ENCODE results near the gene OTOGL. TPM values are rescaled to one million over a fixed set of nuclear protein-coding genes. Genes with fewer than 3 reads are reported as not detected.
"Not testable (repeated sequence)": the region's sequence is repeated elsewhere in the genome, so short reads cannot be mapped to it uniquely, and the experiment has no call there.

OTOGL gene, protein sequence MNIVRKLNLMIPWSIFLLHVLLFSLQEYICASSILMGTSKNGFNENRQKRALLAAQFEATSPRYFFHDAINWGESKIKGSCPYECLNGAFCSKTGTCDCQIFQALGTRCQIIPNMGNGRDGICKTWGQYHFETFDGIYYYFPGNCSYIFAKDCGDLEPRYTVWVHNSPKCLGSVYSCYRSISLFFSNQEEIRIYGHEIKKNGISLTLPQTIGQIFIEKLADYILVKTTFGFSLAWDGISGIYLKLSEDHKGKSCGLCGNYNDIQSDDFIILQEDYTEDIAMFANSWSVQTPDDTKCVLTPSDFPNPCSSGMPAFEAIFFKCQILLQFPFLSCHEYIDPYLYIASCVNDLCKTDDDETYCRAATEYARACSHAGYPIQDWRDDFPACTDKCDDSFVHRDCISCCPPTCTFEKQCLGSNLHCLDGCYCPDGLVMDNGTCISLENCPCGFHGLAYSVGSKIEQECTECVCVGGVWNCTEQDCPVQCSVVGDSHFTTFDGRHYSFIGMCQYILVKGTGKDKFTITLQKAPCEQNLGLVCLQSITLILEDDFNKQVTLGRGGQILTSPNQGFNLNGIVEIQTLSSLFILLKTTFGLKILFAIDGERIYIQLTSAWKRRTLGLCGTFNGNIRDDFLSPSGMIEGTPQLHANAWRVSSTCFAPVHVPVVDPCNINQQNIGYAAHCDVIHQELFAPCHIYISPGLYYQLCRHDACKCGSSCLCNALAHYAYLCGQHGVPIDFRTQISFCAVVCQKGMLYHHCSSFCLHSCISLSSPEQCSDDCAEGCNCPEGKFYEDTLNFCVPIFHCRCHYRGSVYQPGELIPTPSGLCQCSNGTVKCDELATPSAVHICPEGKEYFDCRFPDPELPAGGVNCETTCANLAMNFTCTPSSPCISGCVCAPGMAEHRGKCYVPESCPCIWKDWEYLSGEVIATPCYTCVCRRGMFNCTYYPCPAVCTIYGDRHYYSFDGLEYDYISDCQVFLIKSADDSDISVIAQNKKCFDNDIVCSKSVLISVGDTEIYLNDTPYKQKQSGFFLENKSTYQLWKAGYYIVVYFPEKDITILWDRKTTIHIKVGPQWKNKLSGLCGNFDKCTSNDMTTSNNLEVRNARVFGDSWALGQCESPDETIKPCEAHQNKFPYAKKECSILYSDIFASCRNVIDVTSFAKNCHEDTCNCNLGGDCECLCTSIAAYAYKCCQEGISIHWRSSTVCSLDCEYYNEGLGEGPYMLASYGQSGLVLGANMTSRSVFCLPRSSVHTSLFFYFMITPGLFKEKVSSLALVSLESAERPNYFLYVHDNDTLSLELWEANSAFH (N-terminal part only)
- 0.22 and 0.31 TPM in 2 replicates for total RNA-seq (2014; rRNA removed; shearing (Covaris generic))

DNA sequence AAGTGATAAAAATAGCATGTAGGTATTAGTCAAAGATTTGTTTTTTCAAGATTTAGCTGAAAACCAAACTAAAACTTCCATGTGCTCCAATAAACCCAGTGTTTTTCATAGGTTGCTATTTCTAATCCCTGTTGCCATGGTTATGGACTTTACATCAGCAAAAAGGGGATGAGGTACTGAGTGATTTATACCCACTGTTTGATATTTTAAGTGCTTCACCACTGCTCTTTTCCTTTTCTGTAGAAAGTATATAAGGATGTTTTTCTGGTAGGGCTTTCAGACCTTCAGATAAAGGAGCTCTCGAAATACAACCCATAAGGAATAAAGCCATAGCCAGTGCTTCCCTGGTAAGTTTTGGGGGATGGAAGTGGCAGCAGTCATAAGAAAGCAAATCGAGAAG is at the start of gene OTOGL:
OTOGL (plus strand) TSS at position 279 of the 400 bp plus-strand sequence. CDS start 109,895 bp downstream, outside the sequence.
- H3K36me3 ChIP-seq (replicated peaks; ENCODE audit: control insufficient read depth, insufficient read depth, low read length): no peaks in the 10 kb centered on the region
- H3K4me3 ChIP-seq (ENCODE audit: insufficient read depth, low read depth, low read length): no peak within 1 kb of the TSS
- no peaks in the 10 kb centered on the region for H3K27me3 ChIP-seq (ENCODE audit: control insufficient read depth, insufficient read depth, low read length)
- no peak for DNase-seq

DNA sequence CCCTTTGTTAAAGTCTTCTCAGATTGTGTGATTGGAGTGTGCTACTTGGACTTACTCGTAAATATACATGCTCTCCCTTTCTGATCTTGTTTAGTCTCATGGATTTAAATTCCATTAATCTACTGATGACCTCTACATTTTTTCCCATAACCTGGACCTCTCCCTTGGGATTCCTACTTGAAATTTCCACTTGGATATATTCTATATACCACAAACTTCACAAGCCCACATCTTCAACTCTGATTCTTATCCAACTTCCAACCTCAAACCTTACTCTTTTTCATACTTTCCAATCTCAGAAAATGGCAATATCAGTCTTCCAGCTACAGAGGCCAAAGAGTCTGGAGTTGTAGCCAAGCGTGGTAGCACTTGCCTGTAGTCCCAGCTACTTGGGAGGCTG is 49.1 kb upstream of the OTOGL start:
- Histone ChIP-seq H3K36me3 (replicated peaks; ENCODE audit: control insufficient read depth, insufficient read depth, low read length) (no peaks in the 10 kb centered on the region), H3K4me3 (ENCODE audit: insufficient read depth, low read depth, low read length) (no peak overlapping the region), H3K27me3 (ENCODE audit: control insufficient read depth, insufficient read depth, low read length) (no peaks in the 10 kb centered on the region)
- no peak for DNase-seq

DNA sequence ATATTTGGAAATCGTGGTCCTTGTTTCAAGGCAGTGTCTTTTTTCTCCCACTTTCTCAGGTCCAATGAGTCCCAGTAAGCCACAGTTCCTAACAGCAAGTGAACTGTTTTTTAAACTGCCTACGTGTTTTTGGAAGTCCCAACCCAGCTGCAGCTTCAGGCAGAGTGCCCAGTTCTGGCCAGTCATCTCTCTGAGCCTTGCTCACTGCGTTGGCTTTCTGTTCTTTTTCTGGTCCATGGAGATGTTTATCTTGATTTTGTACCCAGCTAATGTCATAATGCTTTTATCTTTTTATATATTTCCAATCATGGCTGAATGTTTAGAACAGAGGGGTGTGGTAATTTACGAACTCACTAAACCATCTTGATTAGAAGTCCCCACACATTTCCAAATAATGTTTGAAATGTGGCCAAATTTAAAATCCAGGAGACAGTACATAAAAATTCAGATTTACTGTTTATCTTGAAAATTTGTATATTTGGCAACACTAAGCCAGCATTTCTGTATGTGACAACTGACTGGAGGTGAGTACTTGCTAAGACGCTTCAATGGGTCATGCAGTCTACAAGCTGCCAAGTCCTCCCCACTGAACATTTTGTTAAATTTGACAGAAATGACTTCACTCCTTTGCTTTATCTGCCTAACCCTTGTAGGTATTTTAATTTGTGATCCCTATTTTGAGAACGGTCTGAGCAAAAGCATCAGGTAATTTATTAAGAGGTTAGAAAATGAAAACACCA is 46.1 kb upstream of the OTOGL start:
- DNase-seq: no peak
- Histone ChIP-seq H3K27me3 (ENCODE audit: control insufficient read depth, insufficient read depth, low read length) (no peaks in the 10 kb centered on the region), H3K36me3 (replicated peaks; ENCODE audit: control insufficient read depth, insufficient read depth, low read length) (no peaks in the 10 kb centered on the region)

DNA sequence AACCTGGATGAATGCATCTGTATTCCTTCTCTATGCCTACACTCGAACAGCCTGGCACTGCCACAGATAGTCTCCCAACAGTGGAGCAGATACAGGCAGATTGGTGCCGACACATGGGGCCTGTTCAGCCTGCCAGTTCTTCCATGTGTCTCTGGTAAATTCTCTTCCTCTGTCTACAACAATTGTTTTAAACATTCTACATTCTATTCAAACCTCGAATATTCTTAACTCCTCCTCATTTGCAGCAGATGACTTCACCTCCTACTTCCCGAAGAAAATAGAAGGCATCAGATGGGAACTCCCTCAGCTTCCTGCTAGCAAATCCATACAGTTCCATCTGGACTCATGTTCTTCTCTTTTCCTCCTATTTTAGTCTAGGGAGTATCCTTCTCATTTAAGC is 43.1 kb upstream of the OTOGL start:
- no peak overlapping the region for H3K4me3 ChIP-seq (ENCODE audit: insufficient read depth, low read depth, low read length)
- H3K36me3 ChIP-seq (replicated peaks; ENCODE audit: control insufficient read depth, insufficient read depth, low read length): no peaks in the 10 kb centered on the region
- no peak for DNase-seq
- H3K27me3 ChIP-seq (ENCODE audit: control insufficient read depth, insufficient read depth, low read length): no peaks in the 10 kb centered on the region

More for the DNA sequence above, 46.1 kb upstream of the OTOGL start:
- no peak overlapping the region for H3K4me3 ChIP-seq (ENCODE audit: insufficient read depth, low read depth, low read length)

DNA sequence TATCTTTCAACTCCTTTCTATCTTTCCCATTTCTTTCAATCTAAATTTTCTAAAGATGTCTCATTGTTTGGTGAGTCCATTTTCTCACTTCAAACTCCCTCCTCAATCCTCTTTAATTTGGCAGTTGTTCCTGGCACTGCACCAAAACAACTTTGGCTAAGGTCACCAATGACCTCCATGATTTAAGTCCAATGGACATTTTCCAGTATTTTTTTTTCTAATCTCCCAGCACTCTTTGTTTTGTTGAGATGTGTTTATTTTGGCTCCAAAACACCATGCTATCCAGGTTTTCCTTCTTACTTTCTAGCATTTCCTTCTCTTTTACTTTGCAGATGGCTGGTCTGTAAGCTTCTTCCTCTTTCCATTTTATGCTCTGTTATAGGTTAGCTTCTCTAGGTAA is 42.5 kb upstream of the OTOGL start:
- Histone ChIP-seq H3K27me3 (ENCODE audit: control insufficient read depth, insufficient read depth, low read length) (no peaks in the 10 kb centered on the region), H3K36me3 (replicated peaks; ENCODE audit: control insufficient read depth, insufficient read depth, low read length) (no peaks in the 10 kb centered on the region), H3K4me3 (ENCODE audit: insufficient read depth, low read depth, low read length) (no peak overlapping the region)
- DNase-seq: no peak

DNA sequence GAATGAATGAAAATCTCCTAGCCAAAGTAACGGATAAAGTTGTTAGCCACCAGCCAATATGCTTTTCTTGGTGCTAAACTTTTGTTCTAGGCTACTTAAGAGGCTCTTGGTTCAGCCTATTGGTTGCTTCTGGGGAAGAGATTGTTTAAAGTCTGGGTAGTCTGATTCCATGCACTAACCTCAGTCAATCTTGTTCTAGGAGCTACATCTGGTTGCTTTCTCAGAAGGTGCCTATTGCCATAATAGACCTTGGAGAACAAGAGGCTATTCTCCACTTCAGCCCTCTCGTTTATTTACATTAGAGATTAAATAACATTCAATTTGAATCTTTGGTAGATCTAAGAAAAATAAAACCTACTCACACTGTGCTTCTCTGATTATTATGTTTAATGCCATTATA is 40.8 kb upstream of the OTOGL start:
- Histone ChIP-seq H3K27me3 (ENCODE audit: control insufficient read depth, insufficient read depth, low read length) (no peaks in the 10 kb centered on the region), H3K36me3 (replicated peaks; ENCODE audit: control insufficient read depth, insufficient read depth, low read length) (no peaks in the 10 kb centered on the region), H3K4me3 (ENCODE audit: insufficient read depth, low read depth, low read length) (no peak overlapping the region)
- no peak for DNase-seq

DNA sequence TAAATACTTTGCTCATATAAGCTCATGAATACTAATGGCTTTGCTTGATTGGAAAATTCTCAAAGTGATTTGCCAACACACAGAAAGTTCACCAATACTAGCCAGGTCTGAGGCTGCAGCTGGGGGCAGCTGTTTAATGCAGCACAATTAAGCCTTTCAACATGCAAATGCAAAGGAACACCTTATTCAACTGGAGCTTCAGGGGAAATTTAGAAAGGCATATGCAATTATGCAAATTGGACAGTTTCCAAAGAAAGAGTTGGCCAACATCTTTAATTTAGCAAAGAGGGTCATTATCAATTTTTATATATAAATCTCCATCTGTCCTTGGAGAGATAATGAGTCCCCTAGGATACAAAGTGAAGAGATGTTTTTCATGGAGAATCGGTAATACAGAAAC is 40.2 kb upstream of the OTOGL start:
- Histone ChIP-seq H3K36me3 (replicated peaks; ENCODE audit: control insufficient read depth, insufficient read depth, low read length) (no peaks in the 10 kb centered on the region), H3K27me3 (ENCODE audit: control insufficient read depth, insufficient read depth, low read length) (no peaks in the 10 kb centered on the region), H3K4me3 (ENCODE audit: insufficient read depth, low read depth, low read length) (no peak overlapping the region)
- no peak for DNase-seq

DNA sequence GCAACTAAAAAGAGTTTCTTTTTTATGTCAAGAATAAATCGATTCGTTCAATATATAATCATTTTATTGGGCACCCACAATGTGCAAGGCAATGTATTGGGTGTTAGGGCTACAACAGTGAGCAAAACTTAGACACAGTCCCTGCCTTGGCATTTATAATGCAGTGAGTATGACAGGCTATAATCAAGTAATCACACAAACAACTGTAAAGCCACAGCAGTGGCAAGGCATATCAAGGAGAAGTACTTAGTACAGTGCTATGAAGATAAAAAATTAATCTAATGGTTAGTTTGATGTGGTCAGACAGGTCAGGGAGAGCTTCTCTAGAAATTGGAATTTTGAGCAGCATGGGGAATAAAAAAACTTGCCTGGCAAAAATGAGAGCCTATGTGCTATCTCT is 39.5 kb upstream of the OTOGL start:
- H3K4me3 ChIP-seq (ENCODE audit: insufficient read depth, low read depth, low read length): no peak overlapping the region
- DNase-seq: no peak

DNA sequence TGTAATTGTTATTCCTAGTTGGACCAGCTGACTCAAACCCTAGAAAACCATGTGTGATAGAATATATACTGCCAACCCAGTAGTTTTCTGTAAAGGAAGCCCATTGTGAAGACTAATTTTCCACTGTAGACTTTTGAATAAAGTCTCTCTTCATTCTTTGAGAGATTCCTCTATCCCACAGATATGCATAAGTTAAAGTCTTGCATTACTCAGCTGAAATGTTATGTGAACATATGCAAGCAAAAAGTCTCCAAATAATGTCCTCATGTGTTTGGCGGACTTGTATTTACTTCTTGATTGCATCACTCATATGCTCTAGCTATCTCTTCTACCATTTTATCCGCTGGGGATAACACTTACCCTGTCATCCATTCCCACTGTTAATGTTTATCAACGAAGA is 35.1 kb upstream of the OTOGL start:
- H3K36me3 ChIP-seq (replicated peaks; ENCODE audit: control insufficient read depth, insufficient read depth, low read length): no peaks in the 10 kb centered on the region
- DNase-seq: no peak
- no peak overlapping the region for H3K4me3 ChIP-seq (ENCODE audit: insufficient read depth, low read depth, low read length)
- H3K27me3 ChIP-seq (ENCODE audit: control insufficient read depth, insufficient read depth, low read length): no peaks in the 10 kb centered on the region

More for the DNA sequence above, 39.5 kb upstream of the OTOGL start:
- H3K27me3 ChIP-seq (ENCODE audit: control insufficient read depth, insufficient read depth, low read length): no peaks in the 10 kb centered on the region
- no peaks in the 10 kb centered on the region for H3K36me3 ChIP-seq (replicated peaks; ENCODE audit: control insufficient read depth, insufficient read depth, low read length)

DNA sequence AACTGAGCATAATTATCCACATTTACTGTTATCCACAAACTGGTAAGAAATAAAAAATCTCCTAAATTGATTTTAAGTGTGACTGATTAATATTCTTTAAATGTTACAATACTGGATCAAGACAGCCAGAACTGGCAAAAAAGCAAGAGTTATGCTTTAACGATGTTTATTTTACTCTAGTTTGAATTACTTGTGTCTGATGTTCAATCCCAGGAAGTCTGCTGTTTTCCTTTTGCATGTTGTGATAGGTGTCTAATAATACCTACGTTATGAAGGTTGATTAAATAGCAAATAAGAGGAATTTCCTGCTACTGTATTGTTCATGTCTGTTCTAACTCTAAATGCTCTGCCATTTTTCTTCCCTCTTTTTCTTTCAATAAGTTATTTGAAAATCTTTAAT is 34.4 kb upstream of the OTOGL start:
- DNase-seq: no peak
- Histone ChIP-seq H3K27me3 (ENCODE audit: control insufficient read depth, insufficient read depth, low read length) (no peaks in the 10 kb centered on the region), H3K4me3 (ENCODE audit: insufficient read depth, low read depth, low read length) (no peak overlapping the region), H3K36me3 (replicated peaks; ENCODE audit: control insufficient read depth, insufficient read depth, low read length) (no peaks in the 10 kb centered on the region)

DNA sequence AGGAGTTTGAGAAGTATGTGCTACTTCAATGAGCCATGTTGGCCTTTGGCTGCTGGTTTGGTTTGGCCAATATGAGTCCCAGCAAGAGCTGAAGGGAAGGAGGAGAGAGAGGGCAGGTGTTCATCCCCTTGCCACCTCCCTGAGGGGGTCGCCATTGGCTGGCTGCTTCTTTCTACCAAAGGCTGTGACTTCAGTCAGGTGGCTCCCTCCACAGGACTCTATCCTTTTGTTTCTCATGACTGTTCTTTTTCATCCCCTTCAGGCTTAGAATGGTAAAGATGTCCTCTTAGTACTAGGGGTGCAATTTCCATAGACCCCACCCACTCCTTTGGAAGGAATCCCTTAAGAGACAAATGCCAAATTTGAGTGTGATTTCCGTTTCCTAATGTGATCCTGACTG is 31.2 kb upstream of the OTOGL start:
- no peaks in the 10 kb centered on the region for H3K27me3 ChIP-seq (ENCODE audit: control insufficient read depth, insufficient read depth, low read length)
- no peak overlapping the region for H3K4me3 ChIP-seq (ENCODE audit: insufficient read depth, low read depth, low read length)
- peak; percentile 43 for DNase-seq
- H3K36me3 ChIP-seq (replicated peaks; ENCODE audit: control insufficient read depth, insufficient read depth, low read length): no peaks in the 10 kb centered on the region

DNA sequence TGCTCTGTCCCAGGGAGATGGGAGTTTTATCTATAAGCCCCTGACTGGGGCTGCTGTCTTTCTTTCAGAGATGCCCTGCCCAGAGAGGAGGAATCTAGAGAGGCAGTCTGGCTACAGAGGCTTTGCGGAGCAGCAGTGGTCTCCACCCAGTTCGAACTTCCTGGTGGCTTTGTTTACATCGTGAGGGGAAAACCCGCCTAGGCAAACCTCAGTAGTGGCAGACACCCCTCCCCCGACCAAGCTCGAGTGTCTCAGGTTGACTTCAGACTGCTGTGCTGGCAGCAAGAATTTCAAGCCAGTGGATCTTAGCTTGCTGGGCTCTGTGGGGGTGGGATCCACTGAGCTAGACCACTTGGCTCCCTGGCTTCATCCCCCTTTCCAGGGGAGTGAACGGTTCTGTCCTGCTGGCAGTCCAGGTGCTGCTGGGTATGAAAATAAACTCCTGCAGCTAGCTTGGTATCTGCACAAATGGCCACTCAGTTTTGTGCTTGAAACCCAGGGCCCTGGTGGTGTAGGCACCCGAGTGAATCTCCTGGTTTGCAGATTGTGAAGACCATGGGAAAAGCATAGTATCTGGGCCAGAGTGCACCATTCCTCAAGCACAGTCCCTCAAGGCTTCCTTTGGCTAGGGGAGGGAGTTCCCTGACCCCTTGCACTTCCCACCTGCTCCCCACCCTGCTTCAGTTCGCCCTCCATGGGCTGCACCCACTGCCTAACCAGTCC is 15.3 kb upstream of the OTOGL start:
- H3K36me3 ChIP-seq (replicated peaks; ENCODE audit: control insufficient read depth, insufficient read depth, low read length); DNase-seq; H3K4me3 ChIP-seq (ENCODE audit: insufficient read depth, low read depth, low read length); H3K27me3 ChIP-seq (ENCODE audit: control insufficient read depth, insufficient read depth, low read length): not testable (repeated sequence)

DNA sequence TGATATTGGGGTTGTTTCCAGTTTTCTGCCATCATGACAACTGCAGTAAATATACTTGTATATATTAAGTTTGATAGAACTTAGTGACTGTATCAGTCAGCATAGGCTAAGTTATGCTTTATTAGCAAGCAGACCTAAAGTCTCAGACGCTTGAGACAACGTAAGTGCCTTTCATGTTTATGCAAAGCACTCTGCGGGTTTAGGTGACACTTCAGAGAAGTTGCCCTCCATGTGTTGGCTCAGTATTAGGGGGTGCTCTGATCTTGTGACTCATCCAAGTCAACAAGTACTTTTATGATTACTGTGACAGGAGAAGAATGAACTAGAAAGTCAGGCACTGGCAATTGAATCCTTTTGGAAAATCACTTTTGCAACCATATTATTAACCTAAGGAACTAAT is 13.3 kb upstream of the OTOGL start:
- H3K27me3 ChIP-seq (ENCODE audit: control insufficient read depth, insufficient read depth, low read length): no peaks in the 10 kb centered on the region
- DNase-seq: no peak
- H3K4me3 ChIP-seq (ENCODE audit: insufficient read depth, low read depth, low read length): no peak overlapping the region
- no peaks in the 10 kb centered on the region for H3K36me3 ChIP-seq (replicated peaks; ENCODE audit: control insufficient read depth, insufficient read depth, low read length)

Measured in H7 (cell line).